AG04449 (cell line): ENCODE results near the gene RMI1.
"Not testable (repeated sequence)": the region's sequence is repeated elsewhere in the genome, so short reads cannot be mapped to it uniquely, and the experiment has no call there.

Source experiments
- CTCF ChIA-PET: fragments of 350-600 bp; formaldehyde crosslinking; extraction: SDS; loops from one replicate; lab custom pipeline; 2021; ENCODE audit warnings: antibody characterized with exemption; lab: Yijun Ruan, JAX
- POLR2A ChIA-PET: fragments of 400-600, 350-600 bp; formaldehyde crosslinking; extraction: SDS; loops from one replicate; lab custom pipeline; 2020; ENCODE audit warnings: antibody characterized with exemption, inconsistent platforms; lab: Yijun Ruan, JAX
- DNase-seq: peaks from one replicate; pipeline ENCODE4 v3.0.0-alpha.2; 2010; ENCODE audit warnings: low read depth, low spot score
- H3K4me3 ChIP-seq: 2 replicates; pipeline ENCODE4 v1.5.1; 2011; ENCODE audit warnings: low read depth, mild to moderate bottlenecking, control low read depth, low read length
- TF ChIP-seq, protein P1 (sequence below): IDR thresholded peaks from one replicate; pipeline ENCODE4 v1.5.1; 2011; ENCODE audit warnings: mild to moderate bottlenecking, moderate library complexity, low read length, control low read depth, inconsistent platforms; ENCODE audit not compliant: insufficient read depth; ENCODE audit errors: missing control alignments

Gene RMI1

DNA sequence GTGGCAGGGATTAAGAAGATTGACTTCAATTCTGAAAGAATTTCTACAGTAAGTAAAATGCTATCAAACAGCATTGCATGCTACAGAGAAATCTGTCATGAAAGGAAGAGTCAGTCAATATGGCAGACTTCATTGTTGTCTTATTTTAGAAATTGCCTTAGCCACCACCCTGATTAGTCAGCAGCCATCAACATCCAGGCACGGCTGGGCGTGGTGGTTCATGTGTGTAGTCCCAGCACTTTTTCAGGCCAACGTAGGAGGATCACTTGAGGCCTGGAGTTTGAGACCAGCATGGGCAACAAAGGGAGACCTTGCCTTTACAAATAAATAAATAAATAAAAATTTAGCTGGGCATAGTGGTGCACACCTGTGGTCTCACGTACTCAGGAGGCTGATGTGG, 46.6 kb downstream of the RMI1 start:
- POLR2A ChIA-PET: no interaction called here
- DNase-seq: no peak
- TF ChIP-seq, protein P1, sequence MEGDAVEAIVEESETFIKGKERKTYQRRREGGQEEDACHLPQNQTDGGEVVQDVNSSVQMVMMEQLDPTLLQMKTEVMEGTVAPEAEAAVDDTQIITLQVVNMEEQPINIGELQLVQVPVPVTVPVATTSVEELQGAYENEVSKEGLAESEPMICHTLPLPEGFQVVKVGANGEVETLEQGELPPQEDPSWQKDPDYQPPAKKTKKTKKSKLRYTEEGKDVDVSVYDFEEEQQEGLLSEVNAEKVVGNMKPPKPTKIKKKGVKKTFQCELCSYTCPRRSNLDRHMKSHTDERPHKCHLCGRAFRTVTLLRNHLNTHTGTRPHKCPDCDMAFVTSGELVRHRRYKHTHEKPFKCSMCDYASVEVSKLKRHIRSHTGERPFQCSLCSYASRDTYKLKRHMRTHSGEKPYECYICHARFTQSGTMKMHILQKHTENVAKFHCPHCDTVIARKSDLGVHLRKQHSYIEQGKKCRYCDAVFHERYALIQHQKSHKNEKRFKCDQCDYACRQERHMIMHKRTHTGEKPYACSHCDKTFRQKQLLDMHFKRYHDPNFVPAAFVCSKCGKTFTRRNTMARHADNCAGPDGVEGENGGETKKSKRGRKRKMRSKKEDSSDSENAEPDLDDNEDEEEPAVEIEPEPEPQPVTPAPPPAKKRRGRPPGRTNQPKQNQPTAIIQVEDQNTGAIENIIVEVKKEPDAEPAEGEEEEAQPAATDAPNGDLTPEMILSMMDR: no peak
- CTCF ChIA-PET: no interaction called here
- H3K4me3 ChIP-seq: no peak overlapping the region

DNA sequence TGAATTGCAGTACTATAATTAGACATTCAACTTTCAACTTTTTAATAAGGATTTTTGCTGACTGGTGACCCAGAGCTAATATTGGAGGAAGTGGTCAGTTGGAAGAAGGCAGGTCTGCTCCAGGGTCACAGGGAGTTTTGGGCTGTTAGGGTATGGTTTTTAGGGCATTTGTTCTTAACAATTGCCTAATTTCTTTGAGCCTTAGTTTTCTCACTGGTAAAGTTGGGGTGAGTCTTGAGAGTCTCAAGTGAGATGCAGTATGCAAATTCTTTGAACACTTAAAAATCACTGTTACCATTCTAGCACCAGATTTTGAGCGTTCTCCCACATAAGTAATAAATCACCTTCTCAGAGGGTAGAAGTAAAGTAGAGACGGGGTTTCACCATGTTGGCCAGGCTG, 50.9 kb downstream of the RMI1 start:
- POLR2A ChIA-PET: no interaction called here
- no peak for DNase-seq
- TF ChIP-seq, protein P1: no peak
- CTCF ChIA-PET: no interaction called here
- no peak overlapping the region for H3K4me3 ChIP-seq

DNA sequence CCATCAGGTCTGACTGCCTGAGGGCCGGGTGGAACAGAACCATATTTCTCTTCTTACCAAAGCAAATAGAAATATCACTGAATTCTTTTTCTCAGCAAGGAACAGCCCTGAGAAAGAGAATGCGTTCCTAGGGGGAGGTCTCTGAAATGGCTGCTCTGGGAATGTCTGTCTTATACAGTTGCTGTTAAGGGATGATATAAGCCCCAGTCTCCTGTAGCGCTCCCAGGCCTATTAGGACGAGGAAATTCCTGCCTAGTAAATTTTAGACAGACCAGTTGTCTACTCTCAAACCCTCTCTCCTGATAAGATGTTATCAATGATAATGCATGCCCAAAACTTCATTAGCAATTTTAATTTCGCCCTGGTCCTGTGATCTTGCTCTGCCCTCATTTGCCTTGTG, 61.3 kb downstream of the RMI1 start:
- DNase-seq, POLR2A ChIA-PET, H3K4me3 ChIP-seq, CTCF ChIA-PET: not testable (repeated sequence)

DNA sequence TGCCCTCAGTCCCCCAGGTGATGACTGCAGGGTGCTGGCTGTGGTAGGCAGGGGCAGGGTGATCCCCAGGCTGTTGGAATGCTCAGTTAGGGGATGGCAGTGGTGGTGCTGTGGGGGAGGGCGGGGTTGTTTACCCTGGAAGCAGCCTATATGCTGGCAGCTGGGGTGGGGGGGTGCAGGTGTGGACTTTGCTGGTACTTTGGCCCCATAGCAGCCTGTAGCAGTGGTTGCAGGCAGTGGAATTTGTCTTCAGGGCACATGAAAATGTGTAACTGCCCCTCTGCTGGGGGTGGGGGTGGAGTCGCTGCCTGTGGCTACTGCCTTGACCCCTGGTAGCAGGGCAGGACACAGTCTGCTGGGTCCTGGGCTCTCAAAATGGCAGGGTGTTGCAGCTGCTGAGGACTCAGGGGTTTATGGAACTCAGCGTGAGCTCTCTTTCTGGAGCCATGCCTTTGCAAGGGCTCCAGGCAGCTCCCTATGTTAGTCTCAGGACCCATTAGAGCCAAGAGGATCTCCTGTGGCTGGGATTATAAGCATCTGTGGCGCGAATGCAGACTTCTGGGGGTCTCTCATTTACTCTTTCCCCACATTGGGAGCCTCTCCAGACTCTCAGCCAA, 65.0 kb downstream of the RMI1 start:
- H3K4me3 ChIP-seq: no peak overlapping the region
- ChIA-PET CTCF (interaction anchor here (0.9 kb wide), 1 partner anchor 129 kb away, joined by 3 read pairs; no protein-coding TSS in a partner anchor), POLR2A (no interaction called here)
- DNase-seq: no peak
- TF ChIP-seq, protein P1: no peak
